B cell (primary cell): ENCODE data around the gene BROX. TPM values are rescaled to one million over a fixed set of nuclear protein-coding genes. Genes with fewer than 3 reads are reported as not detected.

Experiments used
- ATAC-seq: fragments of 200-7000 bp; cut with Tn5 transposase; one replicate; pipeline ENCODE4 v1.10.0; 2021; ENCODE audit warnings: low read depth, mild to moderate bottlenecking, moderate number of reproducible peaks, moderate library complexity
- CTCF ChIA-PET: fragments of 350-600 bp; sonication (Branson Sonifier 250); formaldehyde crosslinking; loops from one replicate; lab custom pipeline; 2021; ENCODE audit warnings: antibody characterized with exemption, inconsistent platforms; lab: Charles Lee
- POLR2A ChIA-PET: fragments of 350-600 bp; sonication (Branson Sonifier 250); formaldehyde crosslinking; loops from one replicate; lab custom pipeline; 2021; ENCODE audit warnings: antibody characterized with exemption; lab: Charles Lee
- DNase-seq: peaks from one replicate; pipeline ENCODE4 v3.0.0; 2013
- H2AFZ ChIP-seq: 2 replicates; pipeline ENCODE4 v1.6.1; 2012; ENCODE audit warnings: mild to moderate bottlenecking, low read depth, low read length; ENCODE audit not compliant: insufficient read depth, poor library complexity, severe bottlenecking
- H3K27ac ChIP-seq, 2 donors: 1 replicate in 1 of 2; 2 replicates in 1 of 2; pipeline ENCODE4 v1.5.1; 2012 to 2013; ENCODE audit warnings: low read length in 2 of 2, mild to moderate bottlenecking in 2 of 2, moderate library complexity in 1 of 2
- H3K27me3 ChIP-seq, 4 experiments: fragments of 200-600 bp in 1 of 4; sonication (generic) in 1 of 4; replicated peaks in 1 of 4; 1 replicate in 2 of 4; 2 replicates in 2 of 4; pipeline versions ENCODE4 v1.6.1 to v1.7.0; 2013 to 2016; ENCODE audit warnings: low read length in 3 of 4, mild to moderate bottlenecking in 2 of 4, mixed read lengths in 1 of 4, moderate library complexity in 1 of 4; ENCODE audit not compliant: insufficient read depth in 4 of 4, control insufficient read depth in 3 of 4; ENCODE audit errors: control extremely low read depth in 1 of 4
- H3K36me3 ChIP-seq, 2 experiments: replicated peaks in 1 of 2; 1 replicate in 1 of 2; 2 replicates in 1 of 2; pipeline versions ENCODE4 v1.6.1 to v1.7.1; 2013; ENCODE audit warnings: low read length in 1 of 2; ENCODE audit not compliant: insufficient read depth in 2 of 2, control insufficient read depth in 1 of 2; ENCODE audit errors: control extremely low read depth in 1 of 2, extremely low read depth in 1 of 2
- H3K4me1 ChIP-seq, 2 donors: fragments of 200-600 bp in 1 of 2; sonication (generic) in 1 of 2; 1 replicate in 1 of 2; 2 replicates in 1 of 2; pipeline versions ENCODE4 v1.5.1 to v1.6.1; 2013 to 2017; ENCODE audit warnings: low read length in 2 of 2; ENCODE audit not compliant: control insufficient read depth in 2 of 2, insufficient read depth in 2 of 2
- H3K4me2 ChIP-seq: replicated peaks from 2 replicates; pipeline ENCODE3; 2012; ENCODE audit warnings: mild to moderate bottlenecking, low read depth, low read length; ENCODE audit not compliant: poor library complexity, severe bottlenecking
- H3K4me3 ChIP-seq, 5 experiments: fragments of 200-600 bp in 1 of 5; sonication (generic) in 1 of 5; 1 replicate in 3 of 5; 2 replicates in 2 of 5; pipeline versions ENCODE4 v1.5.1 to v1.7.0; 2011 to 2016; ENCODE audit warnings: low read length in 4 of 5, mild to moderate bottlenecking in 4 of 5, low read depth in 2 of 5, control low read depth in 1 of 5, moderate library complexity in 1 of 5; ENCODE audit not compliant: insufficient read depth in 1 of 5; ENCODE audit errors: control extremely low read depth in 1 of 5, extremely low read depth in 1 of 5
- H3K79me2 ChIP-seq: fragments of 200-600 bp; sonication (generic); one replicate; pipeline ENCODE4 v1.6.0; 2016; ENCODE audit warnings: low read length; ENCODE audit not compliant: control insufficient read depth, insufficient read depth
- H3K9ac ChIP-seq: fragments of 200-600 bp; sonication (generic); 2 replicates; pipeline ENCODE4 v1.6.1; 2017; ENCODE audit warnings: mild to moderate bottlenecking, low read length, moderate library complexity
- H3K9me3 ChIP-seq, 3 donors: one replicate each; pipeline versions ENCODE4 v1.6.1 to v1.7.1; 2013; ENCODE audit warnings: low read length in 2 of 3; ENCODE audit not compliant: control insufficient read depth in 2 of 3, insufficient read depth in 1 of 3; ENCODE audit errors: control extremely low read depth in 1 of 3
- H4K20me1 ChIP-seq: 2 replicates; pipeline ENCODE4 v1.6.0; 2012; ENCODE audit warnings: mild to moderate bottlenecking, low read length; ENCODE audit not compliant: insufficient read depth, control insufficient read depth, poor library complexity, severe bottlenecking
- H3K27ac Mint-ChIP-seq: one replicate; pipeline ENCODE4 v1.8.0; 2021; ENCODE audit warnings: mixed read lengths
- H3K27me3 Mint-ChIP-seq: one replicate; pipeline ENCODE4 v1.8.0; 2021; ENCODE audit warnings: mixed read lengths
- H3K4me1 Mint-ChIP-seq: one replicate; pipeline ENCODE4 v1.8.0; 2021; ENCODE audit warnings: mixed read lengths
- H3K4me3 Mint-ChIP-seq: one replicate; pipeline ENCODE4 v1.8.0; 2021; ENCODE audit warnings: mixed read lengths
- H3K9me3 Mint-ChIP-seq: one replicate; pipeline ENCODE4 v1.8.0; 2022; ENCODE audit warnings: mixed read lengths; ENCODE audit not compliant: insufficient read depth
- CTCF ChIP-seq: fragments of 200-600 bp; IDR thresholded peaks from one replicate; pipeline ENCODE4 v1.8.0; 2022; ENCODE audit warnings: antibody characterized with exemption, mild to moderate bottlenecking
- EZH2 ChIP-seq: IDR thresholded peaks from 2 replicates; pipeline ENCODE4 v1.6.1; 2012; ENCODE audit warnings: borderline replicate concordance, low read depth, mild to moderate bottlenecking, moderate library complexity, low read length; ENCODE audit not compliant: insufficient read depth, poor library complexity, severe bottlenecking
- WGBS: methylation state at CpG from one replicate; pipeline ENCODE4 v1.1.5; 2013; ENCODE audit warnings: missing lambda C conversion rate; ENCODE audit not compliant: insufficient coverage; 5-methylcytosine and 5-hydroxymethylcytosine counted together
- intact Hi-C: fragments of 100-400 bp; cut with micrococcal nuclease; formaldehyde crosslinking; loops from one replicate; pipeline ENCODE4 v1.10.0; 2022
- polyA plus RNA-seq: library from polyadenylated mRNA; depleted of rRNA; stranded (reverse); fragments of >200 nt; gene quantifications from 2 replicates; pipeline ENCODE4 v1.2.3, GENCODE V29; 2012
- total RNA-seq, 2 donors: library from RNA; stranded (reverse); fragments of 120-200 nt in 1 of 2; gene quantifications; 1 replicate in 1 of 2; 2 replicates in 1 of 2; pipeline versions ENCODE4 v1.2.3 to v1.2.4, GENCODE V29; 2013 to 2022

BROX gene
- total and polyA plus RNA-seq, 2 donors (not counting 1 experiment from before 2014, with no cell fraction given), result 8.7 to 57.8 TPM

GRCh38 chr1:222728746-222729145, 16.4 kb downstream of the BROX start:
- peaks cover 26 to 31% of the 10 kb centered on the region in 2 donors for H3K4me1 ChIP-seq
- peaks cover 35% of the 10 kb centered on the region for H3K4me1 Mint-ChIP-seq
- H3K27me3 ChIP-seq, result no peaks in the 10 kb centered on the region
- no peak overlapping the region for H3K27ac ChIP-seq
- POLR2A ChIA-PET, result no interaction called here
- H3K36me3 ChIP-seq, result peaks cover 8 to 55% of the 10 kb centered on the region in 2 experiments
- ATAC-seq, result no peak
- no peaks in the 10 kb centered on the region for H3K27me3 Mint-ChIP-seq
- no peak overlapping the region for H3K4me3 ChIP-seq
- no peaks in the 10 kb centered on the region for H3K9me3 Mint-ChIP-seq
- TF ChIP-seq CTCF (no peak), EZH2 (no peak)
- H2AFZ ChIP-seq, result no peak overlapping the region
- H3K27ac Mint-ChIP-seq, result no peak overlapping the region
- no peak overlapping the region for H3K4me2 ChIP-seq
- H3K4me3 Mint-ChIP-seq, result no peak overlapping the region
- CTCF ChIA-PET, result interaction anchor here (0.9 to 1.6 kb wide), 6 partner anchors 8 to 266 kb away, joined by 3 to 7 read pairs (median 3); no protein-coding TSS in a partner anchor
- no peak for DNase-seq
- H4K20me1 ChIP-seq, result no peaks in the 10 kb centered on the region
- H3K9me3 ChIP-seq, result no peaks in the 10 kb centered on the region
- H3K9ac ChIP-seq, result no peak overlapping the region
- intact Hi-C loops, result no loop called here
- H3K79me2 ChIP-seq, result peaks cover 12% of the 10 kb centered on the region
- WGBS, result no CpG with 5 or more reads among the region's 1 CpG

GRCh38 chr1:222730866-222731265, 18.5 kb downstream of the BROX start:
- Mint-ChIP-seq H3K27me3 (no peaks in the 10 kb centered on the region), H3K4me3 (peak overlapping the region; percentile 64), H3K27ac (peak overlapping the region; percentile 59), H3K9me3 (no peaks in the 10 kb centered on the region), H3K4me1 (peaks cover 49% of the 10 kb centered on the region)
- CTCF ChIA-PET, result interaction anchor here (1.0 to 4.6 kb wide), 6 partner anchors 9 to 350 kb away, joined by 5 to 25 read pairs (median 6); no protein-coding TSS in a partner anchor
- H3K9ac ChIP-seq, result no peak overlapping the region
- no peak for DNase-seq
- WGBS, result 29% methylated on average over 1 of the region's 1 CpG
- intact Hi-C loops, result no loop called here
- no peak overlapping the region for H2AFZ ChIP-seq
- no peak for TF ChIP-seq CTCF
- no peak for TF ChIP-seq EZH2
- no peak overlapping the region for H3K4me3 ChIP-seq
- peak overlapping the region; percentile 67 for H3K4me2 ChIP-seq
- H3K79me2 ChIP-seq, result peaks cover 8% of the 10 kb centered on the region
- H3K9me3 ChIP-seq, result no peaks in the 10 kb centered on the region
- H3K27ac ChIP-seq, result peak overlapping the region; percentile 14 to 84
- H3K4me1 ChIP-seq, result peaks cover 41 to 52% of the 10 kb centered on the region in 2 donors
- H3K36me3 ChIP-seq, result peaks cover 9 to 40% of the 10 kb centered on the region in 2 experiments
- no peaks in the 10 kb centered on the region for H4K20me1 ChIP-seq
- H3K27me3 ChIP-seq, result no peaks in the 10 kb centered on the region
- POLR2A ChIA-PET, result interaction anchor here (0.6 to 3.6 kb wide), 5 partner anchors 9 to 42 kb away, joined by 3 to 50 read pairs (median 5); partner anchors contain the start of genes AIDA and BROX
- ATAC-seq, result no peak
